Measurements from ENCODE around the gene NDFIP1.

Gene NDFIP1

GRCh38 chr5:142167458-142167857 lies 58.9 kb downstream of the NDFIP1 start:
- no peak overlapping the region for H3K4me3 ChIP-seq (ENCODE audit: low read depth, low read length)
- no peak for DNase-seq (ENCODE audit: low read depth)
- TF ChIP-seq CTCF (IDR thresholded peaks at IDR 0.05; ENCODE audit: low read depth, low read length, missing control alignments), result no peak

- no peak for DNase-seq (ENCODE audit: low read depth)
- TF ChIP-seq CTCF (IDR thresholded peaks at IDR 0.05; ENCODE audit: low read depth, low read length, missing control alignments), result no peak
- H3K4me3 ChIP-seq (ENCODE audit: low read depth, low read length), result no peak overlapping the region
Observed at GRCh38 chr5:142168365-142168764, 59.8 kb downstream of the NDFIP1 start.

DNA sequence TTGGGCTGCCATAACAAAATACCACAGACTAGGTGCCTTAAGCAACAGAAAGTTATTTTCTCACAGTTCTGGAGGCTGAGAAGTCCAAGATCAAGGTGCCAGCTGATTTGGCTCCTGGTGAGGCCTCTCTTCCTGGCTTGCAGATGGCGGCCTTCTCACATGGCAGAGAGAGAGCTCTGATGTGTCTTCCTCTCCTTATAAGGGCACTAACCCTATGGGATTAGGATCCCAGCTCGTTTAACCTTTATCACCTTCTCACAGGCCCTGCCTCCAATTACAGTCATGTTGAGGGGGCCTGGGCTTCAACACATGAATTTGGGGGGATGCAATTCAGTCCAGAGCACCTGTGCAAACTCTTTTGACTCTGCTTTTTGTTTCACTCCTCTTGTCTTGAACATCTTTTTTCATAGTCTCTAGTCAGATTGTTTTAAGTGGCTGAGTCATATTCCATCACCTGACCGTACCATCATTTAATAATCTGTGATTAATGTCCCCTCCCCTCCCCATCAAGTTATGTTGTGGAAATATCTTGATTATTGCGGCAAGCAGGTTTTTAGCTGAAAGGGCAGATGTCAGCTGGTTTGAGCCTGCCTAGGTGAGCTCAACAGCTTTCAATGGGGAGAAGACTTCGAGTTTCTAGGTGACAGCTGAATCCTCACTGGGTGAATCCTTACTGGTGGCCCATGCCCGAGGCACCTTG lies 61.8 kb downstream of the NDFIP1 start:
- TF ChIP-seq CTCF (IDR thresholded peaks at IDR 0.05; ENCODE audit: low read depth, low read length, missing control alignments), result no peak
- DNase-seq (ENCODE audit: low read depth), result no peak

GRCh38 chr5:142171270-142171669 lies 62.7 kb downstream of the NDFIP1 start:
- no peak for TF ChIP-seq CTCF (IDR thresholded peaks at IDR 0.05; ENCODE audit: low read depth, low read length, missing control alignments)
- DNase-seq (ENCODE audit: low read depth), result no peak
- no peak overlapping the region for H3K4me3 ChIP-seq (ENCODE audit: low read depth, low read length)

More for the DNA sequence above, 61.8 kb downstream of the NDFIP1 start:
- no peak overlapping the region for H3K4me3 ChIP-seq (ENCODE audit: low read depth, low read length)

DNA sequence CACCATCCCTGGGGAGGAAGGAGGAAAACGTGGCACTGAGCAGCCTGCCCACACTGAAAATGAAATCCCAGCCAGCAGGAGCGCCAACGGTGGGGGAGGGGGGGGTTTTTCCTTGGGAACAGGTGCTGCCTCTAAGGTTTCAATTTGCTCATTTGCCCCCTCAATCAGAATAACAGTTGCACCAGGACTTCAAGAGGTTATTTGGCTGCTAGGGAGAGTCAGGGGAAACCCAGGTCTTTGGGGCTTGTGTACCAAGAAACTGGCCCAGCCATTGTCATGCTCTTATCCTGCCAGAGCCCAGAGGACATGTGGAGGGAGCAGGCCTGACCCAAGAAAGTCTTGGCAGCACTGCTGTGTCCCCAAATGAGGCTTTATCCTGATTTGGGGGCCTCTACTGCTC lies 66.5 kb downstream of the NDFIP1 start:
- no peak for DNase-seq (ENCODE audit: low read depth)
- H3K4me3 ChIP-seq (ENCODE audit: low read depth, low read length), result no peak overlapping the region
- TF ChIP-seq CTCF (IDR thresholded peaks at IDR 0.05; ENCODE audit: low read depth, low read length, missing control alignments), result no peak

GRCh38 chr5:142175461-142176142 lies 67.0 kb downstream of the NDFIP1 start:
- no peak overlapping the region for H3K4me3 ChIP-seq (ENCODE audit: low read depth, low read length)
- no peak for DNase-seq (ENCODE audit: low read depth)
- TF ChIP-seq CTCF (IDR thresholded peaks at IDR 0.05; ENCODE audit: low read depth, low read length, missing control alignments), result no peak

DNA sequence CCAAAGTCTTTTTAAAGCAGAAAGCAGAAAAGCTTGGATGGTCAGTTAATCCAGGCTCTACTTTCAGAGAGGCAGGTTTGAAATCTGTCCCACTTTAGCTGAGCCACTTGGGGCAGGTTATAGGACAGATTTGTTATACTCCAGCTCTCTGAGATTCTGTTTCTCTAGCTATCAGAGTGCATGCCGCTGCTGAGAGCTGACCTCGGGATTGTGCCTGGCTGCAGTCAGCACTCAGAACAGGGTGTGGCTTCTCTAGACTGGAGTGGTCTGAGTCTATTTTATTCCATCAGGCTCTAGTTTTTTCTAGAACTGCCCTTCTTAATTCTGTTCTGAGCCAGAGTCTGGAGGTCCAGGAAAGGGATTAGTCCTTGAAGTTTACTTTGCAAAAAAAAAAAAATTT lies 67.7 kb downstream of the NDFIP1 start:
- no peak for TF ChIP-seq CTCF (IDR thresholded peaks at IDR 0.05; ENCODE audit: low read depth, low read length, missing control alignments)
- DNase-seq (ENCODE audit: low read depth), result no peak
- no peak overlapping the region for H3K4me3 ChIP-seq (ENCODE audit: low read depth, low read length)

All from GM12864 (cell line).